WTC11 (cell line): ENCODE data around the gene STX12. TPM values are rescaled to one million over a fixed set of nuclear protein-coding genes. Genes with fewer than 3 reads are reported as not detected.

ENCODE experiments used
- ATAC-seq: fragments of 200-7000 bp; cut with Tn5 transposase; 2 replicates; pipeline ENCODE4 v1.10.0; 2021; ENCODE audit warnings: mild to moderate bottlenecking, moderate library complexity
- CTCF ChIA-PET: fragments of 300-600 bp; sonication (Branson Sonifier 250); formaldehyde crosslinking; loops from one replicate; lab custom pipeline; 2021; ENCODE audit warnings: antibody characterized with exemption; lab: Charles Lee
- POLR2A ChIA-PET: fragments of 350-600 bp; sonication (Branson Sonifier 250); formaldehyde crosslinking; loops from one replicate; lab custom pipeline; 2021; ENCODE audit warnings: antibody characterized with exemption; lab: Charles Lee
- DNase-seq: peaks from one replicate; pipeline ENCODE4 v3.0.0; 2021; ENCODE audit warnings: low spot score
- H3K27ac Mint-ChIP-seq: 2 replicates; pipeline ENCODE4 v1.8.0; 2021; ENCODE audit warnings: mixed read lengths
- H3K27me3 Mint-ChIP-seq: 2 replicates; pipeline ENCODE4 v1.8.0; 2021; ENCODE audit warnings: low read depth, mild to moderate bottlenecking, moderate library complexity, mixed read lengths
- H3K36me3 Mint-ChIP-seq: 2 replicates; pipeline ENCODE4 v1.8.0; 2021; ENCODE audit warnings: mixed read lengths
- H3K4me1 Mint-ChIP-seq: 2 replicates; pipeline ENCODE4 v1.8.0; 2022; ENCODE audit warnings: mixed read lengths
- H3K4me3 Mint-ChIP-seq: 2 replicates; pipeline ENCODE4 v1.8.0; 2021; ENCODE audit warnings: mild to moderate bottlenecking, moderate library complexity, mixed read lengths
- H3K9me3 Mint-ChIP-seq: 2 replicates; pipeline ENCODE4 v1.8.0; 2021; ENCODE audit warnings: mixed read lengths
- AR ChIP-seq: fragments of 250-450 bp; sonication (Bioruptor Pico); IDR thresholded peaks from 2 replicates; pipeline ENCODE4 v1.9.0; 2021; ENCODE audit warnings: mild to moderate bottlenecking
- ARID4B ChIP-seq: sonication (generic); formaldehyde crosslinking; IDR thresholded peaks from 2 replicates; pipeline ENCODE4 v1.8.0; 2023; ENCODE audit warnings: missing genetic modification reagents, mild to moderate bottlenecking, borderline replicate concordance
- ATF1 ChIP-seq: sonication (generic); formaldehyde crosslinking; IDR thresholded peaks from 2 replicates; pipeline ENCODE4 v1.8.1; 2023; ENCODE audit warnings: mild to moderate bottlenecking, moderate library complexity, missing genetic modification reagents
- ATF2 ChIP-seq: sonication (generic); formaldehyde crosslinking; IDR thresholded peaks from 2 replicates; pipeline ENCODE4 v1.8.1; 2022; ENCODE audit warnings: low read depth, missing genetic modification reagents, borderline replicate concordance
- CBFB ChIP-seq: sonication (generic); formaldehyde crosslinking; IDR thresholded peaks from 2 replicates; pipeline ENCODE4 v1.8.1; 2022; ENCODE audit warnings: mild to moderate bottlenecking, low read depth, missing genetic modification reagents
- CDX4 ChIP-seq: fragments of 250-450 bp; sonication (Bioruptor Pico); IDR thresholded peaks from 2 replicates; pipeline ENCODE4 v1.9.0; 2021; ENCODE audit warnings: moderate library complexity, mild to moderate bottlenecking, inconsistent platforms, borderline replicate concordance
- GTF2I ChIP-seq: fragments of 250-450 bp; sonication (Bioruptor Pico); conservative IDR thresholded peaks from 2 replicates; pipeline ENCODE4 v1.4.0; 2021; ENCODE audit warnings: mild to moderate bottlenecking
- HMGXB4 ChIP-seq: sonication (generic); formaldehyde crosslinking; IDR thresholded peaks from 2 replicates; pipeline ENCODE4 v1.8.1; 2023; ENCODE audit warnings: mild to moderate bottlenecking, moderate library complexity, missing genetic modification reagents
- JAZF1 ChIP-seq: fragments of 250-450 bp; sonication (Bioruptor Pico); IDR thresholded peaks from 2 replicates; pipeline ENCODE4 v1.9.0; 2021; ENCODE audit warnings: moderate library complexity, mild to moderate bottlenecking, inconsistent platforms
- KAT7 ChIP-seq: sonication (generic); formaldehyde crosslinking; IDR thresholded peaks from 2 replicates; pipeline ENCODE4 v1.8.1; 2023; ENCODE audit warnings: missing genetic modification reagents, mild to moderate bottlenecking, borderline replicate concordance
- MAX ChIP-seq: sonication (generic); formaldehyde crosslinking; IDR thresholded peaks from 2 replicates; pipeline ENCODE4 v1.8.0; 2022; ENCODE audit warnings: mild to moderate bottlenecking, missing genetic modification reagents
- NFYB ChIP-seq: sonication (generic); formaldehyde crosslinking; conservative IDR thresholded peaks from 2 replicates; pipeline ENCODE4 v1.8.0; 2022; ENCODE audit warnings: low read depth, missing genetic modification reagents
- OVOL2 ChIP-seq: fragments of 250-450 bp; sonication (Bioruptor Pico); IDR thresholded peaks from 2 replicates; pipeline ENCODE4 v1.9.0; 2021; ENCODE audit warnings: mild to moderate bottlenecking, borderline replicate concordance
- SP1 ChIP-seq: sonication (generic); formaldehyde crosslinking; conservative IDR thresholded peaks from 2 replicates; pipeline ENCODE4 v1.8.1; 2022; ENCODE audit warnings: missing genetic modification reagents
- USF1 ChIP-seq: sonication (generic); formaldehyde crosslinking; IDR thresholded peaks from 2 replicates; pipeline ENCODE4 v1.8.0; 2022; ENCODE audit warnings: mild to moderate bottlenecking, missing genetic modification reagents
- ZNF138 ChIP-seq: sonication (generic); formaldehyde crosslinking; conservative IDR thresholded peaks from 2 replicates; pipeline ENCODE4 v1.8.1; 2022; ENCODE audit warnings: mild to moderate bottlenecking, moderate library complexity, missing genetic modification reagents
- ZNF281 ChIP-seq: sonication (generic); formaldehyde crosslinking; IDR thresholded peaks from 2 replicates; pipeline ENCODE4 v1.8.0; 2023; ENCODE audit warnings: mild to moderate bottlenecking, missing genetic modification reagents
- total RNA-seq: library from RNA; stranded (reverse); gene quantifications from 3 replicates; pipeline ENCODE4 v1.2.3, GENCODE V29; 2021

The STX12 gene
- total RNA-seq, 1 experiment from 2014 or later = 10.3 TPM

GRCh38 chr1:27855085-27855484 lies 82.1 kb downstream of the STX12 start:
- TF ChIP-seq ZNF281 (CRISPR knock-in tag) (no peak), GTF2I (CRISPR knock-in tag) (0 out of 2 replicates have a peak, but pooled peaks have one; percentile 20), CDX4 (no peak), HMGXB4 (no peak)
- TF ChIP-seq, all 79 proteins: peak for 1
- peaks cover 19% of the 10 kb centered on the region for H3K36me3 Mint-ChIP-seq
- H3K9me3 Mint-ChIP-seq = peaks cover 8% of the 10 kb centered on the region
- POLR2A ChIA-PET = no interaction called here
- CTCF ChIA-PET = no interaction called here
- H3K4me3 Mint-ChIP-seq = no peak overlapping the region
- peaks cover 8% of the 10 kb centered on the region for H3K4me1 Mint-ChIP-seq
- ATAC-seq = no peak
- DNase-seq = no peak
- H3K27ac Mint-ChIP-seq = no peak overlapping the region
- H3K27me3 Mint-ChIP-seq = no peaks in the 10 kb centered on the region

GRCh38 chr1:27856561-27857343 lies 83.7 kb downstream of the STX12 start:
- ChIA-PET POLR2A (interaction anchor here (0.6 kb wide), 1 partner anchor 549 kb away, joined by 3 read pairs; no protein-coding TSS in a partner anchor), CTCF (interaction anchor here (0.6 to 1.6 kb wide), 17 partner anchors 13 to 248 kb away, joined by 3 to 12 read pairs (median 5); partner anchors contain the start of gene THEMIS2)
- H3K9me3 Mint-ChIP-seq = peaks cover under 1% of the 10 kb centered on the region; the same call in 1 of the 2 replicates
- peaks cover 8% of the 10 kb centered on the region for H3K4me1 Mint-ChIP-seq
- TF ChIP-seq USF1 (CRISPR knock-in tag) = no peak
- no peak for TF ChIP-seq OVOL2 (CRISPR knock-in tag)
- TF ChIP-seq KAT7 (CRISPR knock-in tag) = no peak
- TF ChIP-seq SP1 = no peak
- no peak for TF ChIP-seq AR (CRISPR knock-in tag)
- TF ChIP-seq ZNF138 (CRISPR knock-in tag) = no peak
- no peak for TF ChIP-seq ATF2 (CRISPR knock-in tag)
- no peak for TF ChIP-seq NFYB
- no peak for TF ChIP-seq MAX
- TF ChIP-seq ATF1 (CRISPR knock-in tag) = no peak
- no peak for TF ChIP-seq ARID4B (CRISPR knock-in tag)
- TF ChIP-seq CBFB (CRISPR knock-in tag) = no peak
- TF ChIP-seq JAZF1 = no peak
- peaks cover 2% of the 10 kb centered on the region for H3K36me3 Mint-ChIP-seq
- no peak for DNase-seq
- H3K27ac Mint-ChIP-seq = peak overlapping the region; percentile 34; the same call in 1 of the 2 replicates
- no peaks in the 10 kb centered on the region for H3K27me3 Mint-ChIP-seq
- ATAC-seq = no peak
- no peak overlapping the region for H3K4me3 Mint-ChIP-seq
